Panc1 (cell line): Measurements from ENCODE around the gene SLC13A3.

Source experiments
- CTCF ChIP-seq: fragments of 450-650 bp; IDR thresholded peaks from 2 replicates; pipeline ENCODE4 v1.5.1; 2017; ENCODE audit warnings: mild to moderate bottlenecking
- POLR2AphosphoS5 ChIP-seq: IDR thresholded peaks from 2 replicates; pipeline ENCODE4 v1.6.1; 2012; ENCODE audit warnings: mild to moderate bottlenecking, low read depth, low read length, moderate library complexity
- TF ChIP-seq, protein P1 (sequence below), 2 experiments: IDR thresholded peaks; 2 replicates each; pipeline ENCODE4 v1.6.1; 2011 to 2012; ENCODE audit warnings: low read depth in 2 of 2, control low read depth in 1 of 2, low read length in 1 of 2, mild to moderate bottlenecking in 1 of 2, moderate library complexity in 1 of 2; ENCODE audit not compliant: insufficient read depth in 1 of 2

- TF ChIP-seq CTCF (no peak), POLR2AphosphoS5 (no peak)
- TF ChIP-seq, protein P1, sequence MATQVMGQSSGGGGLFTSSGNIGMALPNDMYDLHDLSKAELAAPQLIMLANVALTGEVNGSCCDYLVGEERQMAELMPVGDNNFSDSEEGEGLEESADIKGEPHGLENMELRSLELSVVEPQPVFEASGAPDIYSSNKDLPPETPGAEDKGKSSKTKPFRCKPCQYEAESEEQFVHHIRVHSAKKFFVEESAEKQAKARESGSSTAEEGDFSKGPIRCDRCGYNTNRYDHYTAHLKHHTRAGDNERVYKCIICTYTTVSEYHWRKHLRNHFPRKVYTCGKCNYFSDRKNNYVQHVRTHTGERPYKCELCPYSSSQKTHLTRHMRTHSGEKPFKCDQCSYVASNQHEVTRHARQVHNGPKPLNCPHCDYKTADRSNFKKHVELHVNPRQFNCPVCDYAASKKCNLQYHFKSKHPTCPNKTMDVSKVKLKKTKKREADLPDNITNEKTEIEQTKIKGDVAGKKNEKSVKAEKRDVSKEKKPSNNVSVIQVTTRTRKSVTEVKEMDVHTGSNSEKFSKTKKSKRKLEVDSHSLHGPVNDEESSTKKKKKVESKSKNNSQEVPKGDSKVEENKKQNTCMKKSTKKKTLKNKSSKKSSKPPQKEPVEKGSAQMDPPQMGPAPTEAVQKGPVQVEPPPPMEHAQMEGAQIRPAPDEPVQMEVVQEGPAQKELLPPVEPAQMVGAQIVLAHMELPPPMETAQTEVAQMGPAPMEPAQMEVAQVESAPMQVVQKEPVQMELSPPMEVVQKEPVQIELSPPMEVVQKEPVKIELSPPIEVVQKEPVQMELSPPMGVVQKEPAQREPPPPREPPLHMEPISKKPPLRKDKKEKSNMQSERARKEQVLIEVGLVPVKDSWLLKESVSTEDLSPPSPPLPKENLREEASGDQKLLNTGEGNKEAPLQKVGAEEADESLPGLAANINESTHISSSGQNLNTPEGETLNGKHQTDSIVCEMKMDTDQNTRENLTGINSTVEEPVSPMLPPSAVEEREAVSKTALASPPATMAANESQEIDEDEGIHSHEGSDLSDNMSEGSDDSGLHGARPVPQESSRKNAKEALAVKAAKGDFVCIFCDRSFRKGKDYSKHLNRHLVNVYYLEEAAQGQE (IDR thresholded peaks at IDR 0.05; ENCODE audit: insufficient read depth in 1 of 2, low read depth in 2 of 2, low read length in 1 of 2), result no peak
Measured at GRCh38 chr20:46671866-46672542, 20.7 kb upstream of the SLC13A3 start.
